HG02763 (cell line): ENCODE data around the gene ZNF853.
"Not testable (repeated sequence)": the region's sequence is repeated elsewhere in the genome, so short reads cannot be mapped to it uniquely, and the experiment has no call there.

ENCODE experiments used
- ATAC-seq: cut with Tn5 transposase; IDR thresholded peaks from one replicate; pipeline ENCODE4 v1.9.1; 2021; ENCODE audit warnings: mild to moderate bottlenecking, moderate library complexity; ENCODE audit not compliant: unreplicated experiment

ZNF853 gene

GRCh38 chr7:6634971-6635370 is 19.6 kb downstream of the ZNF853 start:
- ATAC-seq = not testable (repeated sequence)

GRCh38 chr7:6636741-6637543 is 21.5 kb downstream of the ZNF853 start, which contains the start of gene ZNF316:
ZNF316 (plus strand) TSS chr7:6637318; CDS start chr7:6642410, 5,092 bp downstream.
- peak; percentile 74 for ATAC-seq

GRCh38 chr7:6637544-6638229 is 22.3 kb downstream of the ZNF853 start:
- ATAC-seq = peak; percentile 75

- ATAC-seq = no peak
Measured at GRCh38 chr7:6639032-6639431, 23.6 kb downstream of the ZNF853 start.

- ATAC-seq = no peak
Measured at GRCh38 chr7:6639627-6640026, 24.2 kb downstream of the ZNF853 start.

- no peak for ATAC-seq
Measured at GRCh38 chr7:6640246-6640721, 24.9 kb downstream of the ZNF853 start.

GRCh38 chr7:6641305-6642035 is 26.1 kb downstream of the ZNF853 start:
- ATAC-seq = no peak

GRCh38 chr7:6642239-6642839 is 26.9 kb downstream of the ZNF853 start:
- no peak for ATAC-seq

GRCh38 chr7:6642861-6643640 is 27.6 kb downstream of the ZNF853 start:
- no peak for ATAC-seq

GRCh38 chr7:6643915-6644625 is 28.7 kb downstream of the ZNF853 start:
- ATAC-seq = no peak

GRCh38 chr7:6644728-6645127 is 29.3 kb downstream of the ZNF853 start:
- no peak for ATAC-seq

- ATAC-seq = no peak
Measured at GRCh38 chr7:6646465-6646864, 31.1 kb downstream of the ZNF853 start.

- ATAC-seq = no peak
Measured at GRCh38 chr7:6647080-6647479, 31.7 kb downstream of the ZNF853 start.

- ATAC-seq = no peak
Measured at GRCh38 chr7:6647541-6647940, 32.1 kb downstream of the ZNF853 start.

GRCh38 chr7:6648066-6648814 is 32.8 kb downstream of the ZNF853 start:
- ATAC-seq = no peak

GRCh38 chr7:6648815-6649104 is 33.4 kb downstream of the ZNF853 start:
- no peak for ATAC-seq

GRCh38 chr7:6649241-6649961 is 34.0 kb downstream of the ZNF853 start:
- ATAC-seq = no peak

- ATAC-seq = no peak
Measured at GRCh38 chr7:6650086-6650485, 34.7 kb downstream of the ZNF853 start.
